IMR-90 (cell line): ENCODE measurements around the gene SF3B1. TPM values are rescaled to one million over a fixed set of nuclear protein-coding genes. Genes with fewer than 3 reads are reported as not detected.

Source experiments
- ATAC-seq: fragments of 200-7000 bp; cut with Tn5 transposase; 2 replicates; pipeline ENCODE4 v1.9.1; 2020; ENCODE audit warnings: low read depth, mild to moderate bottlenecking, moderate library complexity
- BruUV-seq: library from RNA; stranded (reverse); fragments of 400-500 nt; replicated peaks from 2 replicates; lab custom pipeline; 2021; lab: Mats Ljungman, UMichigan
- CTCF ChIA-PET: fragments of 300-600 bp; formaldehyde crosslinking; extraction: SDS; loops from one replicate; lab custom pipeline; 2021; ENCODE audit warnings: antibody characterized with exemption; lab: Yijun Ruan, JAX
- POLR2A ChIA-PET: fragments of 300-600 bp; sonication (Branson Sonifier 250); formaldehyde crosslinking; loops from one replicate; lab custom pipeline; 2022; ENCODE audit warnings: antibody characterized with exemption; ENCODE audit not compliant: unreplicated experiment; lab: Charles Lee
- DNase-seq: peaks from one replicate; pipeline ENCODE4 v3.0.0; 2013
- H2AFZ ChIP-seq: replicated peaks from 2 replicates; pipeline ENCODE3; 2013; ENCODE audit warnings: low read length, mild to moderate bottlenecking; ENCODE audit not compliant: poor library complexity
- H2AK5ac ChIP-seq: 2 replicates; pipeline ENCODE4 v1.6.1; 2013; ENCODE audit warnings: low read depth, low read length, inconsistent platforms
- H2AK9ac ChIP-seq: replicated peaks from 2 replicates; pipeline ENCODE3; 2013; ENCODE audit warnings: mild to moderate bottlenecking, low read depth, low read length, moderate library complexity; ENCODE audit not compliant: poor library complexity
- H2BK120ac ChIP-seq: 2 replicates; pipeline ENCODE4 v1.6.1; 2013; ENCODE audit warnings: low read depth, low read length, inconsistent platforms
- H2BK15ac ChIP-seq: 3 replicates; pipeline ENCODE4 v1.6.1; 2013; ENCODE audit warnings: low read depth, low read length, inconsistent platforms
- H2BK20ac ChIP-seq: 2 replicates; pipeline ENCODE4 v1.6.1; 2013; ENCODE audit warnings: low read depth, mild to moderate bottlenecking, inconsistent platforms, low read length, moderate library complexity
- H2BK5ac ChIP-seq: 2 replicates; pipeline ENCODE4 v1.6.1; 2013; ENCODE audit warnings: mild to moderate bottlenecking, low read depth, low read length, inconsistent platforms; ENCODE audit not compliant: poor library complexity, severe bottlenecking
- H3K14ac ChIP-seq: replicated peaks from 2 replicates; pipeline ENCODE4 v1.6.1; 2013; ENCODE audit warnings: low read depth, low read length, inconsistent platforms
- H3K18ac ChIP-seq: 2 replicates; pipeline ENCODE4 v1.6.1; 2013; ENCODE audit warnings: low read depth, low read length, control low read depth
- H3K23ac ChIP-seq: 2 replicates; pipeline ENCODE4 v1.6.1; 2013; ENCODE audit warnings: low read depth, low read length, inconsistent platforms
- H3K27ac ChIP-seq: 2 replicates; pipeline ENCODE4 v1.5.1; 2013; ENCODE audit warnings: mild to moderate bottlenecking, control low read depth, low read length; ENCODE audit not compliant: insufficient read depth
- H3K27me3 ChIP-seq: 2 replicates; pipeline ENCODE4 v1.6.1; 2013; ENCODE audit warnings: low read length; ENCODE audit not compliant: control insufficient read depth, insufficient read depth
- H3K36me3 ChIP-seq: 2 replicates; pipeline ENCODE4 v1.6.1; 2013; ENCODE audit warnings: low read length, mixed read lengths; ENCODE audit not compliant: control insufficient read depth, insufficient read depth
- H3K4ac ChIP-seq: 2 replicates; pipeline ENCODE4 v1.6.1; 2013; ENCODE audit warnings: low read depth, low read length, inconsistent platforms
- H3K4me1 ChIP-seq: 2 replicates; pipeline ENCODE4 v1.6.1; 2013; ENCODE audit warnings: low read length, mixed read lengths; ENCODE audit not compliant: control insufficient read depth, insufficient read depth
- H3K4me2 ChIP-seq: 2 replicates; pipeline ENCODE4 v1.6.1; 2013; ENCODE audit warnings: low read depth, mild to moderate bottlenecking, control low read depth, low read length, moderate library complexity
- H3K4me3 ChIP-seq: 2 replicates; pipeline ENCODE4 v1.5.1; 2013; ENCODE audit warnings: low read depth, mild to moderate bottlenecking, control low read depth, low read length, moderate library complexity; ENCODE audit not compliant: insufficient read depth
- H3K56ac ChIP-seq: 2 replicates; pipeline ENCODE4 v1.6.1; 2013; ENCODE audit warnings: low read length, inconsistent platforms; ENCODE audit not compliant: insufficient read depth; ENCODE audit errors: extremely low read depth
- H3K79me1 ChIP-seq, 2 experiments: 2 replicates each; pipeline ENCODE4 v1.6.1; 2013; ENCODE audit warnings: low read length in 2 of 2, inconsistent platforms in 1 of 2, low read depth in 1 of 2
- H3K9ac ChIP-seq: 2 replicates; pipeline ENCODE4 v1.6.1; 2013; ENCODE audit warnings: low read depth, low read length, control low read depth
- H3K9me1 ChIP-seq: 2 replicates; pipeline ENCODE4 v1.6.1; 2013; ENCODE audit warnings: low read length, inconsistent platforms; ENCODE audit not compliant: insufficient read depth
- H3K9me3 ChIP-seq: 2 replicates; pipeline ENCODE4 v1.6.1; 2013; ENCODE audit warnings: low read length; ENCODE audit not compliant: control insufficient read depth, insufficient read depth
- H4K20me1 ChIP-seq: 2 replicates; pipeline ENCODE4 v1.6.1; 2013; ENCODE audit warnings: low read length, inconsistent platforms; ENCODE audit not compliant: insufficient read depth
- H4K5ac ChIP-seq: 2 replicates; pipeline ENCODE4 v1.6.1; 2013; ENCODE audit warnings: mild to moderate bottlenecking, low read depth, low read length, control low read depth
- H4K8ac ChIP-seq, 2 experiments: 2 replicates each; pipeline ENCODE4 v1.6.1; 2013; ENCODE audit warnings: low read depth in 2 of 2, low read length in 2 of 2, control low read depth in 1 of 2, inconsistent platforms in 1 of 2
- H4K91ac ChIP-seq: 2 replicates; pipeline ENCODE4 v1.6.1; 2013; ENCODE audit warnings: low read depth, low read length, inconsistent platforms; ENCODE audit not compliant: insufficient read depth
- MAFK ChIP-seq: IDR thresholded peaks from 2 replicates; pipeline ENCODE4 v1.6.1; 2012; ENCODE audit warnings: low read depth, low read length, improper control_type of control experiment
- SMC3 ChIP-seq: fragments of 150-350 bp; IDR thresholded peaks from 2 replicates; pipeline ENCODE4 v1.6.1; 2016; ENCODE audit warnings: low read depth, mild to moderate bottlenecking, antibody characterized with exemption, low read length, moderate library complexity
- WGBS, 2 experiments: methylation state at CpG; one replicate each; pipeline versions ENCODE4 v1.1.5 to v1.1.7; 2013; ENCODE audit warnings: missing lambda C conversion rate in 2 of 2; ENCODE audit not compliant: insufficient read length in 1 of 2; ENCODE audit errors: extremely low coverage in 2 of 2; 5-methylcytosine and 5-hydroxymethylcytosine counted together
- dilution Hi-C: fragments of 300-500 bp; cut with HindIII; formaldehyde crosslinking; loops from one replicate; pipeline ENCODE4 v1.14.3; 2018; ENCODE audit warnings: low sequenced_read_pairs; ENCODE audit not compliant: unreplicated experiment
- in situ Hi-C: fragments of 300-500 bp; cut with MboI; formaldehyde crosslinking; loops from 3 replicates; pipeline ENCODE4 v1.14.3; 2019; ENCODE audit warnings: low sequenced_read_pairs, inconsistent platforms, mixed read lengths
- intact Hi-C: fragments of 100-400 bp; cut with micrococcal nuclease; formaldehyde crosslinking; loops from 2 replicates; pipeline ENCODE4 v1.10.0; 2022
- polyA plus RNA-seq, 3 experiments: library from polyadenylated mRNA; depleted of rRNA; stranded (reverse); fragments of >200 nt; gene quantifications; 2 replicates each; pipeline ENCODE4 v1.2.3, GENCODE V29; 2012; ENCODE audit warnings: low replicate concordance in 1 of 3
- total RNA-seq: library from RNA; depleted of rRNA; stranded (reverse); fragments of >200 nt; gene quantifications from 2 replicates; pipeline ENCODE4 v1.2.3, GENCODE V29; 2012

SF3B1 gene
- total and polyA plus RNA-seq, 2 of the 4 experiments (the other 2 are of a cell fraction), result 326 to 942 TPM

- no peak for ATAC-seq
- Histone ChIP-seq H3K9me3 (no peaks in the 10 kb centered on the region), H4K5ac (no peak overlapping the region), H3K79me1 (peaks cover 26 to 32% of the 10 kb centered on the region in 2 experiments), H2BK20ac (no peak overlapping the region), H3K18ac (no peak overlapping the region), H3K36me3 (peaks cover 37% of the 10 kb centered on the region), H4K91ac (no peak overlapping the region), H2BK5ac (no peak overlapping the region), H3K27me3 (no peaks in the 10 kb centered on the region), H3K23ac (no peak overlapping the region), H4K8ac (no peak overlapping the region), H2BK120ac (no peak overlapping the region), H4K20me1 (peaks cover 5% of the 10 kb centered on the region), H2AFZ (no peak overlapping the region), H3K4me2 (no peak overlapping the region), H3K9ac (no peak overlapping the region), H3K4me3 (no peak overlapping the region), H2AK5ac (no peak overlapping the region), H3K27ac (no peak overlapping the region), H2BK15ac (no peak overlapping the region), H3K4me1 (peaks cover 2% of the 10 kb centered on the region; the same call in 1 of the 2 replicates), H3K56ac (no peak overlapping the region), H2AK9ac (no peak overlapping the region), H3K9me1 (peaks cover 2% of the 10 kb centered on the region; the same call in 1 of the 2 replicates), H3K4ac (no peak overlapping the region), H3K14ac (no peak overlapping the region)
- TF ChIP-seq SMC3, result no peak
- TF ChIP-seq MAFK, result peak; percentile 95
- DNase-seq, result peak; percentile 29
- no CpG with 5 or more reads among the region's 1 CpG for WGBS, 2 experiments
- no TSS peak for BruUV-seq
- in situ Hi-C loops, result no loop called here
- intact Hi-C loops, result no loop called here
- POLR2A ChIA-PET, result interaction anchor here (0.6 to 1.1 kb wide), 2 partner anchors 11 to 52 kb away, joined by 3 to 6 read pairs; partner anchors contain the start of gene COQ10B
- dilution Hi-C loops, result no loop called here
- CTCF ChIA-PET, result interaction anchor here (0.6 kb wide), 2 partner anchors 27 to 301 kb away, joined by 3 read pairs; no protein-coding TSS in a partner anchor
These were observed 29.3 kb upstream of the SF3B1 start for GRCh38 chr2:197464175-197464574.
